HG03066 (cell line): ENCODE measurements around the gene CARS1.

Source experiments
- ATAC-seq: cut with Tn5 transposase; IDR thresholded peaks from one replicate; pipeline ENCODE4 v1.9.1; 2021; ENCODE audit warnings: low read depth; ENCODE audit not compliant: unreplicated experiment

The CARS1 gene

GRCh38 chr11:3041699-3042441 lies 15.4 kb downstream of the CARS1 start:
- ATAC-seq = no peak

- ATAC-seq = no peak
Measured at GRCh38 chr11:3040881-3041280, 16.3 kb downstream of the CARS1 start.

- ATAC-seq = no peak
Measured at GRCh38 chr11:3037945-3038271, 19.3 kb downstream of the CARS1 start.

- ATAC-seq = no peak
Measured at GRCh38 chr11:3037040-3037944, 19.9 kb downstream of the CARS1 start.

- ATAC-seq = no peak
Measured at GRCh38 chr11:3036419-3036818, 20.8 kb downstream of the CARS1 start.

- no peak for ATAC-seq
Measured at GRCh38 chr11:3035333-3035732, 21.9 kb downstream of the CARS1 start.

- no peak for ATAC-seq
Measured at GRCh38 chr11:3030289-3031070, 26.7 kb downstream of the CARS1 start.

- ATAC-seq = no peak
Measured at GRCh38 chr11:3028813-3029212, 28.4 kb downstream of the CARS1 start.

- ATAC-seq = no peak
Measured at GRCh38 chr11:3026803-3027202, 30.4 kb downstream of the CARS1 start.

- no peak for ATAC-seq
Measured at GRCh38 chr11:3022982-3023381, 34.2 kb downstream of the CARS1 start.

GRCh38 chr11:3022300-3022967 lies 34.8 kb downstream of the CARS1 start:
- peak; percentile 82 for ATAC-seq

- ATAC-seq = no peak
Measured at GRCh38 chr11:3021125-3021524, 36.1 kb downstream of the CARS1 start.

GRCh38 chr11:3020011-3020410 lies 37.2 kb downstream of the CARS1 start:
- no peak for ATAC-seq

GRCh38 chr11:3018596-3018995 lies 38.6 kb downstream of the CARS1 start:
- no peak for ATAC-seq

GRCh38 chr11:3016861-3017260 lies 40.4 kb downstream of the CARS1 start:
- no peak for ATAC-seq

GRCh38 chr11:3015796-3016195 lies 41.4 kb downstream of the CARS1 start:
- ATAC-seq = no peak

- no peak for ATAC-seq
Measured at GRCh38 chr11:3014943-3015342, 42.3 kb downstream of the CARS1 start.

- no peak for ATAC-seq
Measured at GRCh38 chr11:3014057-3014938, 42.9 kb downstream of the CARS1 start.
